HPDE6-E6E7 (cell line): Measurements from ENCODE around the gene RMND1.
"Not testable (repeated sequence)": the region's sequence is repeated elsewhere in the genome, so short reads cannot be mapped to it uniquely, and the experiment has no call there.

Source experiments
- DNase-seq: peaks from one replicate; pipeline ENCODE4 v3.0.0; 2011; ENCODE audit warnings: missing footprints; ENCODE audit errors: extremely low spot score

The RMND1 gene

GRCh38 chr6:151451950-151452749 lies at the start of gene RMND1:
Gene RMND1, minus strand, starts transcription at chr6:151452126. Its CDS starts 6,315 bp downstream, at chr6:151445811.
- peak; percentile 94 for DNase-seq

- DNase-seq, result no peak
Observed at GRCh38 chr6:151499551-151499950, 47.6 kb upstream of the RMND1 start.

GRCh38 chr6:151498327-151498726 lies 46.4 kb upstream of the RMND1 start:
- DNase-seq, result no peak

- no peak for DNase-seq
Observed at GRCh38 chr6:151497905-151498304, 46.0 kb upstream of the RMND1 start.

- no peak for DNase-seq
Observed at GRCh38 chr6:151495380-151495779, 43.5 kb upstream of the RMND1 start.

- no peak for DNase-seq
Observed at GRCh38 chr6:151494936-151495320, 43.0 kb upstream of the RMND1 start.

- peak; percentile 16 for DNase-seq
Observed at GRCh38 chr6:151494235-151494935, 42.5 kb upstream of the RMND1 start.

GRCh38 chr6:151493804-151494234 lies 41.9 kb upstream of the RMND1 start, which contains the start of gene CCDC170:
Gene CCDC170, plus strand, starts transcription at chr6:151494017. Its CDS starts 112 bp downstream, at chr6:151494129.
- DNase-seq, result peak; percentile 14

GRCh38 chr6:151493161-151493803 lies 41.4 kb upstream of the RMND1 start:
- no peak for DNase-seq

GRCh38 chr6:151490996-151491395 lies 39.1 kb upstream of the RMND1 start:
- DNase-seq, result no peak

- DNase-seq, result no peak
Observed at GRCh38 chr6:151488226-151488625, 36.3 kb upstream of the RMND1 start.

- no peak for DNase-seq
Observed at GRCh38 chr6:151483994-151484393, 32.1 kb upstream of the RMND1 start.

GRCh38 chr6:151482290-151482689 lies 30.4 kb upstream of the RMND1 start:
- no peak for DNase-seq

- no peak for DNase-seq
Observed at GRCh38 chr6:151481786-151482185, 29.9 kb upstream of the RMND1 start.

- no peak for DNase-seq
Observed at GRCh38 chr6:151478670-151479069, 26.7 kb upstream of the RMND1 start.

GRCh38 chr6:151477726-151478125 lies 25.8 kb upstream of the RMND1 start:
- no peak for DNase-seq

GRCh38 chr6:151475653-151476523 lies 24.0 kb upstream of the RMND1 start:
- peak; percentile 19 for DNase-seq

GRCh38 chr6:151464702-151465101 lies 12.8 kb upstream of the RMND1 start:
- no peak for DNase-seq

GRCh38 chr6:151461673-151462072 lies 9.7 kb upstream of the RMND1 start:
- no peak for DNase-seq

GRCh38 chr6:151455751-151456398 lies 3.9 kb upstream of the RMND1 start:
- not testable (repeated sequence) for DNase-seq
